Liver (tissue), 9 donors: ENCODE data around the gene VPS25. TPM values are rescaled to one million over a fixed set of nuclear protein-coding genes. Genes with fewer than 3 reads are reported as not detected.

ENCODE experiments used
- DNase-seq: peaks from one replicate; pipeline ENCODE4 v3.0.0-alpha.2; 2017; ENCODE audit warnings: low spot score
- H3K27ac ChIP-seq, 2 donors: one replicate each; pipeline ENCODE4 v1.7.0; 2013; ENCODE audit warnings: inconsistent platforms in 2 of 2, low read length in 2 of 2, control low read depth in 1 of 2, low read depth in 1 of 2, mild to moderate bottlenecking in 1 of 2
- H3K27me3 ChIP-seq, 4 donors: one replicate each; pipeline versions ENCODE4 v1.6.1 to v1.7.0; 2013; ENCODE audit warnings: low read length in 3 of 4, inconsistent platforms in 1 of 4, mild to moderate bottlenecking in 1 of 4, moderate library complexity in 1 of 4; ENCODE audit not compliant: control insufficient read depth in 4 of 4, insufficient read depth in 4 of 4
- H3K36me3 ChIP-seq, 4 donors: one replicate each; pipeline versions ENCODE4 v1.6.1 to v1.7.0; 2013; ENCODE audit warnings: low read length in 3 of 4, mild to moderate bottlenecking in 3 of 4, low read depth in 1 of 4, moderate library complexity in 1 of 4; ENCODE audit not compliant: control insufficient read depth in 4 of 4, insufficient read depth in 3 of 4
- H3K4me1 ChIP-seq, 4 donors: one replicate each; pipeline versions ENCODE4 v1.6.1 to v1.7.0; 2013; ENCODE audit warnings: low read length in 3 of 4, mild to moderate bottlenecking in 3 of 4, moderate library complexity in 1 of 4; ENCODE audit not compliant: control insufficient read depth in 4 of 4, insufficient read depth in 4 of 4
- H3K4me3 ChIP-seq, 3 donors: one replicate each; pipeline versions ENCODE4 v1.6.1 to v1.7.0; 2013; ENCODE audit warnings: low read length in 3 of 3, control low read depth in 1 of 3, low read depth in 1 of 3, mild to moderate bottlenecking in 1 of 3
- H3K9ac ChIP-seq, 2 donors: one replicate each; pipeline ENCODE4 v1.7.0; 2013; ENCODE audit warnings: low read length in 2 of 2, mild to moderate bottlenecking in 2 of 2, moderate library complexity in 2 of 2, control low read depth in 1 of 2, low read depth in 1 of 2
- H3K9me3 ChIP-seq, 4 donors: one replicate each; pipeline versions ENCODE4 v1.6.1 to v1.7.0; 2013; ENCODE audit warnings: low read length in 3 of 4; ENCODE audit not compliant: control insufficient read depth in 4 of 4
- ATF3 ChIP-seq: IDR thresholded peaks from 2 replicates; pipeline ENCODE4 v1.6.1; 2016; ENCODE audit warnings: antibody characterized with exemption
- EGR1 ChIP-seq, 2 donors: IDR thresholded peaks; 2 replicates each; pipeline ENCODE4 v1.6.1; 2016 to 2018; ENCODE audit warnings: antibody characterized with exemption in 2 of 2, low read depth in 2 of 2
- FOXA1 ChIP-seq: IDR thresholded peaks from 2 replicates; pipeline ENCODE4 v1.6.1; 2016; ENCODE audit warnings: antibody characterized with exemption
- FOXA2 ChIP-seq: IDR thresholded peaks from 2 replicates; pipeline ENCODE4 v1.6.1; 2016; ENCODE audit warnings: antibody characterized with exemption
- HNF4A ChIP-seq, 2 donors: conservative IDR thresholded peaks; 2 replicates each; pipeline ENCODE4 v1.6.1; 2016; ENCODE audit warnings: antibody characterized with exemption in 2 of 2, mild to moderate bottlenecking in 2 of 2
- HNF4G ChIP-seq: IDR thresholded peaks from 2 replicates; pipeline ENCODE4 v1.6.1; 2016; ENCODE audit warnings: antibody characterized with exemption
- JUND ChIP-seq, 2 donors: IDR thresholded peaks; 2 replicates each; pipeline ENCODE4 v1.6.1; 2016; ENCODE audit warnings: antibody characterized with exemption in 2 of 2
- MAX ChIP-seq: IDR thresholded peaks from 2 replicates; pipeline ENCODE4 v1.6.1; 2016; ENCODE audit warnings: antibody characterized with exemption
- NR2F2 ChIP-seq: IDR thresholded peaks from 2 replicates; pipeline ENCODE4 v1.6.1; 2016; ENCODE audit warnings: antibody characterized with exemption
- RAD21 ChIP-seq, 2 donors: IDR thresholded peaks; 2 replicates each; pipeline ENCODE4 v1.6.1; 2016; ENCODE audit warnings: antibody characterized with exemption in 2 of 2, mild to moderate bottlenecking in 2 of 2
- REST ChIP-seq: IDR thresholded peaks from 2 replicates; pipeline ENCODE4 v1.6.1; 2016; ENCODE audit warnings: antibody characterized with exemption, mild to moderate bottlenecking
- RXRA ChIP-seq, 2 donors: IDR thresholded peaks; 2 replicates each; pipeline ENCODE4 v1.6.1; 2017 to 2018; ENCODE audit warnings: antibody characterized with exemption in 2 of 2, mild to moderate bottlenecking in 1 of 2
- SP1 ChIP-seq: IDR thresholded peaks from 2 replicates; pipeline ENCODE4 v1.6.1; 2018; ENCODE audit warnings: antibody characterized with exemption, mild to moderate bottlenecking
- TAF1 ChIP-seq: conservative IDR thresholded peaks from 2 replicates; pipeline ENCODE4 v1.6.1; 2016; ENCODE audit warnings: antibody characterized with exemption, mild to moderate bottlenecking
- YY1 ChIP-seq: IDR thresholded peaks from 2 replicates; pipeline ENCODE4 v1.6.1; 2016; ENCODE audit warnings: antibody characterized with exemption, mild to moderate bottlenecking
- WGBS: extraction: QIAGEN DNeasy Blood & Tissue Kit; methylation state at CpG from one replicate; pipeline ENCODE4 v1.1.7; 2013; 5-methylcytosine and 5-hydroxymethylcytosine counted together
- polyA plus RNA-seq, 2 donors: library from polyadenylated mRNA; stranded (reverse) in 1 of 2; unstranded in 1 of 2; fragments of 200-250 nt in 1 of 2; fragments of >200 nt in 1 of 2; fragmentation: Nextera tagmentation in 1 of 2; extraction: Ambion mirVana in 1 of 2; gene quantifications; one replicate each; pipeline versions ENCODE4 v1.2.1 to v1.2.3, GENCODE V29; 2013 to 2015
- total RNA-seq, 2 donors: library from RNA; depleted of rRNA; stranded (reverse); fragments of >200 nt; gene quantifications; one replicate each; pipeline ENCODE4 v1.2.3, GENCODE V29; 2014
- TF ChIP-seq, protein P1 (sequence below): IDR thresholded peaks from 2 replicates; pipeline ENCODE4 v1.6.1; 2016; ENCODE audit warnings: antibody characterized with exemption
- TF ChIP-seq, protein P2 (sequence below): fragments of 150-350 bp; IDR thresholded peaks from 2 replicates; pipeline ENCODE4 v1.5.1; 2017; ENCODE audit warnings: improper control_type of control experiment, low read depth, low read length; ENCODE audit not compliant: missing input control
- donor health status: healthy.
- donor health status: healthy.
- donor health status: healthy.
- donor health status: healthy.
- donor health status: healthy.

The VPS25 gene
- total and polyA plus RNA-seq, 4 donors = 40.9 to 65.7 (median 51.0) TPM

- Histone ChIP-seq H3K9ac (peak overlapping the region; percentile 82 to 96), H3K27me3 (no peaks in the 10 kb centered on the region), H3K9me3 (no peaks in the 10 kb centered on the region), H3K36me3 (peaks cover 0 to 2% (median under 1%) of the 10 kb centered on the region in 4 donors), H3K4me1 (peaks cover 7 to 25% (median 18%) of the 10 kb centered on the region in 4 donors), H3K4me3 (peak overlapping the region; percentile 50 to 99 (median 99)), H3K27ac (peak overlapping the region; percentile 25 to 38)
- TF ChIP-seq HNF4G = no peak
- TF ChIP-seq RXRA (IDR thresholded peaks at IDR 0.05) = peak; percentile 52 to 81
- peak; percentile 97 for TF ChIP-seq TAF1
- TF ChIP-seq JUND (IDR thresholded peaks at IDR 0.05) = peak; percentile 46 to 66
- TF ChIP-seq, protein P1, sequence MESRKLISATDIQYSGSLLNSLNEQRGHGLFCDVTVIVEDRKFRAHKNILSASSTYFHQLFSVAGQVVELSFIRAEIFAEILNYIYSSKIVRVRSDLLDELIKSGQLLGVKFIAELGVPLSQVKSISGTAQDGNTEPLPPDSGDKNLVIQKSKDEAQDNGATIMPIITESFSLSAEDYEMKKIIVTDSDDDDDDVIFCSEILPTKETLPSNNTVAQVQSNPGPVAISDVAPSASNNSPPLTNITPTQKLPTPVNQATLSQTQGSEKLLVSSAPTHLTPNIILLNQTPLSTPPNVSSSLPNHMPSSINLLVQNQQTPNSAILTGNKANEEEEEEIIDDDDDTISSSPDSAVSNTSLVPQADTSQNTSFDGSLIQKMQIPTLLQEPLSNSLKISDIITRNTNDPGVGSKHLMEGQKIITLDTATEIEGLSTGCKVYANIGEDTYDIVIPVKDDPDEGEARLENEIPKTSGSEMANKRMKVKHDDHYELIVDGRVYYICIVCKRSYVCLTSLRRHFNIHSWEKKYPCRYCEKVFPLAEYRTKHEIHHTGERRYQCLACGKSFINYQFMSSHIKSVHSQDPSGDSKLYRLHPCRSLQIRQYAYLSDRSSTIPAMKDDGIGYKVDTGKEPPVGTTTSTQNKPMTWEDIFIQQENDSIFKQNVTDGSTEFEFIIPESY = peak; percentile 50
- TF ChIP-seq, protein P2, sequence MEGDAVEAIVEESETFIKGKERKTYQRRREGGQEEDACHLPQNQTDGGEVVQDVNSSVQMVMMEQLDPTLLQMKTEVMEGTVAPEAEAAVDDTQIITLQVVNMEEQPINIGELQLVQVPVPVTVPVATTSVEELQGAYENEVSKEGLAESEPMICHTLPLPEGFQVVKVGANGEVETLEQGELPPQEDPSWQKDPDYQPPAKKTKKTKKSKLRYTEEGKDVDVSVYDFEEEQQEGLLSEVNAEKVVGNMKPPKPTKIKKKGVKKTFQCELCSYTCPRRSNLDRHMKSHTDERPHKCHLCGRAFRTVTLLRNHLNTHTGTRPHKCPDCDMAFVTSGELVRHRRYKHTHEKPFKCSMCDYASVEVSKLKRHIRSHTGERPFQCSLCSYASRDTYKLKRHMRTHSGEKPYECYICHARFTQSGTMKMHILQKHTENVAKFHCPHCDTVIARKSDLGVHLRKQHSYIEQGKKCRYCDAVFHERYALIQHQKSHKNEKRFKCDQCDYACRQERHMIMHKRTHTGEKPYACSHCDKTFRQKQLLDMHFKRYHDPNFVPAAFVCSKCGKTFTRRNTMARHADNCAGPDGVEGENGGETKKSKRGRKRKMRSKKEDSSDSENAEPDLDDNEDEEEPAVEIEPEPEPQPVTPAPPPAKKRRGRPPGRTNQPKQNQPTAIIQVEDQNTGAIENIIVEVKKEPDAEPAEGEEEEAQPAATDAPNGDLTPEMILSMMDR = no peak
- TF ChIP-seq EGR1 (IDR thresholded peaks at IDR 0.05; ENCODE audit: low read depth in 2 of 2) = peak; percentile 44 to 94
- TF ChIP-seq RAD21 (IDR thresholded peaks at IDR 0.05) = no peak
- peak; percentile 51 for TF ChIP-seq MAX
- TF ChIP-seq NR2F2 = no peak
- TF ChIP-seq FOXA1 = peak; percentile 41
- TF ChIP-seq FOXA2 = peak; percentile 34
- TF ChIP-seq SP1 = peak; percentile 66
- no peak for TF ChIP-seq ATF3
- TF ChIP-seq REST = peak; percentile 94
- TF ChIP-seq YY1 = peak; percentile 46
- TF ChIP-seq HNF4A (conservative IDR thresholded peaks at IDR 0.05) = peak; percentile 58 to 72
- WGBS = 43% methylated on average over 10 of the region's 10 CpGs
- no peak for DNase-seq
Observed at GRCh38 chr17:42797067-42798007, 24.1 kb downstream of the VPS25 start.
